Measurements from ENCODE around the gene DPP6.

DPP6 gene

GRCh38 chr7:154559454-154559853, 507.3 kb downstream of the DPP6 start:
- DNase-seq = no peak

DNA sequence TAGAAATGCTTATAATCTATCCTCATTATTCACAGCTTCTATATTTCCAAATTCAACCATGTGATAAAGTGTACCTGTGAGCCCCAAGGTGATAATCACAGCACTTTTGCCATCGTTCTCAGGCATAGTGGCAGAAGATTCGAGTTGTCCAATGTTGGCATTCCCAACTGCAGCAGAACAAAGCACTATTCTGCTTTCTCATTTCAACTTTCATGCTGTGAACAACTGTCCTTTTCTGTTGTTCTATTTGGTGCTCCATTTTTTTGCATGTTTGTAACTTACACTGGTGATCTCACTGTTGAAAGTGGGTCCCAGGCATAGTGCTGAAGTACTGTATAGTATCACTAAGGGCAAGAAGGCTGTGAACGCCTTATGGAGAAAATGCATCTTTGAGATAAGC, 512.5 kb downstream of the DPP6 start:
- DNase-seq = no peak

DNA sequence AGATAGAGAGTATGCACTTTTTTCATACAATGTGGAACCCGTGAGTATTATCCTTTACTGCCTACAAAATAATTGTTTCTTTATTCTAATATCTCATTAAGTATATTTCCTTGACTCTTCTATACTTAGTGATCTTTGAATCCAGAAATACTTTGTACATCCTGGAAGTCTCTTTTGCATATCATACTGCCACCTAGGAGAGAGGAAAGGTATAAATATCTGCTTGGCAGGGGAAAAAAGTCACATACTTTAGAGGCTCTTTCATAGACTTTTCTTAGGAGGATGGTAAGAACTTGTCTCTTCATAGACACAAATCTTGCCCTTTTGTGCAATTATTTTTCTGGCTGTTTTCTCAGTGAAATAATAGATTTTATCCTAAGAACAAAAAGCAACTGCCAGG, 514.7 kb downstream of the DPP6 start:
- no peak for DNase-seq

GRCh38 chr7:154568346-154568745, 516.1 kb downstream of the DPP6 start:
- no peak for DNase-seq

GRCh38 chr7:154569916-154570315, 517.7 kb downstream of the DPP6 start:
- DNase-seq = no peak

DNA sequence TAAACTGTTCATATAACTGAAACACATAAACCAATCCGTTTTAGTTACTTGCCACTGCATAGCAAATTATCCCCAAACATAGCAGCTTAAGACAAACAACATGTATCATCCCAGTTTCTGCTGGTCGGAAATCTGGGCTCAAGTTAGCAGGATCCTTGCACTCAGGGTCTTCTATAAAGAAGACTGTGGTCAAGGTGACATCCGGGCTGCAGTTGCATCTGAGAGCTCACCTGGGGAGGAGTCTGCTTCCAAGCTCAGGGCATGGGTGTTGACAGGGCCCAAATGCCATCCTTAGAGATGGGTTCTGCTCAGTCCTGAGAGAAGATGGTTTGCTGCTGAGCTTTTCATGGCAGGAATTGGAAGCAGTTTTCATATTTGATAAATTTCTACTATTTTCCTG, 519.6 kb downstream of the DPP6 start:
- DNase-seq = no peak

DNA sequence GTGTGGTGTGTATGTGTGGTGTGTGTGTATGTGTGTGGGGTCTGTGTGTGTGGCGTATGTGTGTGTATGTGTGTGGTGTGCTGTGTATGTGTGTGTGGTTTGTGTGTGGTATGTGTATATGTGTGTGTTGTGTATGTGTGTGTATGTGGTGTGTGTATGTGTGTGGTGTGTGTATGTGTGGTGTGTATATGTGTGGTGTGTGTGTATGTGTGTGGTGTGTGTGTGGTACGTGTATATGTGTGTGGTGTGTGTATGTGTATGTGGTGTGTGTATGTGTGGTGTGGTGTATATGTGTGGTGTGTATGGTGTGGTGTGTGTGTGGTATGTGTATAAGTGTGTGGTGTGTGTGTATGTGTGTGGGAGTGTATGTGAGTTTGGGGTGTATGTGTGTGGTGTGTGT, 522.0 kb downstream of the DPP6 start:
- no peak for DNase-seq

DNA sequence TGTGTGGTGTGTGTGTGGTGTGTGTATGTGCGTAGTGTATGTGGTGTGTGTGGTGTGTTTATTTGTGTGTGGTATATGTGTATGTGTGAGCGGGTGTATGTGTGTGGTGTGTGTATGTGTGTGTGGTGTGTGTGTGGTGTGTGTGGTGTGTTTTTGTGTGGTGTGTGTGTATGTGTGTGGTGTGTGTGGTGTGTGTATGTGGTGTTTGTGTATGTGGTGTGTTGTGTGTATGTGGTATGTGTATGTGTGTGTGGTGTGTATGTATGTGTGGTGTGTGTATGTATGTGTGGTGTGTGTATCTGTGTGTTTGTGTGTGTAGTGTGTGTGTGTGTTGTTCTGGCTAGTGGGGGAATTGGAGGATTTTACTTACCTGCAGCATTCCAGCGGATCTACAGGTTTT, 523.3 kb downstream of the DPP6 start:
- no peak for DNase-seq

- DNase-seq = no peak
Measured at GRCh38 chr7:154576604-154577003, 524.4 kb downstream of the DPP6 start.

- DNase-seq = no peak
Measured at GRCh38 chr7:154577141-154577873, 525.1 kb downstream of the DPP6 start.

DNA sequence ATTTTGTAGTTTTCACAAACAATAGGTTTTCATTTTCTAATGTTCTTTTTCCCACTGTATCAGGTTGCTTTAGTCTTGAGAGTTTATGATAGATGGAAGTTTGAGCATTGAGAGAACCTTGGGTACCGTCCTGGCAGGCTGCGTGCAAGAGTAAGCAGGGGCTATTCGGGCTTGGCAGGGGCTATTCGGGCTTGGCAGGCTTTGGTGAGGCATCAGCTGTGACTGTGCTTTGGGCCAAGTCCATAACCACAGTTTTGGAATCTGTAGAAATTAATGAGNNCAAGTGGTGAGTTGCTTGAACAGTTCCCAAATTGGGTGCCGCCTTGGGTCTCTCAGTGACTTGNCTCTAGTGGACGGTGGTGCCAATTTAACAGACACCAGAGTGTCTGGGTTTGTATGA, 526.1 kb downstream of the DPP6 start:
- DNase-seq = no peak

GRCh38 chr7:154579711-154580110, 527.5 kb downstream of the DPP6 start:
- no peak for DNase-seq

DNA sequence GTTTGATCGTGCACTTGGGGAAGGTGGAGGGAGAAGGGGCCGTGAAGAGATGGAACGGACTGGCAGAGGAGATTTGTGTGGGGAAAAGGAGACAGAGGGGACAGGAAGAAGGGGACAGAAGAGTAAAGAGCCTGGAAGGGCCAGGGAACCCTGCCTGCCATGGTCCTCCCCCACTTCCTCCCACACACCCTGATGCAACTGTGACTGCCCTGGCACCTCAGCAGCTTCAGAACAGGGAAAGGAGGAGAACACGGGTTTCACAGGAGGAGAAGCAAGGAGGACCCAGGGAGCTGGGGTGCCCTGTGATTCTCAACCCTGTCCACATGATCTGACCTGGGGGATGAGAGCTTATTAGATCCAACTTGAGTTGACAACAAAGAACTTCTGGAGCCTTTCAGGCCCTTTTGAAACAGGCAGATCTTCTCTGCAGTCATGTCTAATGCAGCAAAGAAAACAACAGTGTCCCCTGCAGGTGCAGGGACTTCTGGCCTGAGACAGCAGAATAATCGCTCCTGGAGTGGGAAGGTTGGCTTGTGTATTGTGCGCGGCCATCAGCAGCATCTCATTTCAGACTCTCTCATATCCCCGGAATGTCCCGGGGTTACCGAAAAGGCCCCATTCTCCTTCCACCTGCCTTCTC, 529.2 kb downstream of the DPP6 start:
- DNase-seq = no peak

GRCh38 chr7:154583454-154583853, 531.3 kb downstream of the DPP6 start:
- no peak for DNase-seq

DNA sequence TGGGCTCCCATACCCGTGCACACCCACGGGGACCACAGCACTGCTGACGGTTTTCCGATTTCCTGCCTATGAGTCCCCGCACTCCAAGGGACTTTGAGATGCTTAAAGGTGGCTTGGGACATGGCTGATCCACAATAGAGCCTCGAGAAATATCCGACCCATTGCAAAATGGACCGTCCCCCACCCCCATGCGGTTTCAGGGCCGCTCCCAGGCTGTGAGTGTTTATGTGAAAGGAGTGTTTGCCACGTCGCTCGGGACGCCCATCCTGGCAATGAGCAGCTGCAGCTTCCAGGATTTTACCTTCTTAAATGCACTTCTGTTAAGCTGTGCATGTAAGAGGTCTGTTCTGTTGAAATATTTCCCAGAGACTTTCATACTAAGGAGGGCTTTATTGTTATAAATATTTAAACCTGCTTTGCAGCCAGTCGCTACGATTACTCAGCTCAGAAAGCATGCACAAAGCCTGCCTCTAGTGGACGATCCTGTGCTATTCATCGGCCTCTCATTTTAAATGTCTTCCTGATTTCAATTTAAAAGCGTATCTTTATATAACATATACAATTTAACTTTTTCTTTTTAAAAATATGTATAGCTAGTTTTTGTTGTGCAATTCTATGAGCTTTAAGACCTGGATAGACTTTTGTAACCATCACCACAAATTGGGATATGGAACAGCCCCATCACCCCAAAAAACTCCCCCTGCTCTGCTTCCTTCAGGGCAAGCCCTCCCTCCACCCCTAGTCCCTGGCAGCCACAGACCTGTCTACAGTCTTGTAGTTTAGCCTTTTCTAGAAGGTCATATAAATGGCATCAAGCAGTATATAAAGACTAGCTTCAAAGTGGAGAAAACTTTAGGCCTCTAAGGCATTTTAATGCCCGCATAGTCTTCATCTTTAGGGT, 532.4 kb downstream of the DPP6 start:
- DNase-seq = no peak

- DNase-seq = no peak
Measured at GRCh38 chr7:154587792-154588191, 535.6 kb downstream of the DPP6 start.

DNA sequence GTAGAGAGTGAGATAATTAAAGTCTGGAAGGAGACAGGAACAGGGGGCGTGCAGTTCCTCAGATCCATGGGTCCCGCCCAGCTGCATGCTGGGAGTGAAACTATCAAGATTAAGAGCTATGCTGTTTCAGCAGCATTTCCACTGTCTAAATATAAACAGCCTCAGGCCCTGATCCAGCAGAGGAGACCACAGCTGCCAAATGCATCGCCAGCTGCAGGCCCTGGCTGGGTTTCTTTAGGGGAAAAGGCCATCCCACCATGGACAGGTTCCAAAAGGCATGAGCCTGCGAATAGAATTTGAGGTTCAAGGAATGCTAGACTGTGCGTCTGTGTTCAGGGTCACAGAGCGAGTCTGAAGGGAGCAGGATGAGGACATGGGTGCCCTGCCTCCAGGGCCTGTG, 539.3 kb downstream of the DPP6 start:
- no peak for DNase-seq

GRCh38 chr7:154592388-154592787, 540.2 kb downstream of the DPP6 start:
- no peak for DNase-seq

DNA sequence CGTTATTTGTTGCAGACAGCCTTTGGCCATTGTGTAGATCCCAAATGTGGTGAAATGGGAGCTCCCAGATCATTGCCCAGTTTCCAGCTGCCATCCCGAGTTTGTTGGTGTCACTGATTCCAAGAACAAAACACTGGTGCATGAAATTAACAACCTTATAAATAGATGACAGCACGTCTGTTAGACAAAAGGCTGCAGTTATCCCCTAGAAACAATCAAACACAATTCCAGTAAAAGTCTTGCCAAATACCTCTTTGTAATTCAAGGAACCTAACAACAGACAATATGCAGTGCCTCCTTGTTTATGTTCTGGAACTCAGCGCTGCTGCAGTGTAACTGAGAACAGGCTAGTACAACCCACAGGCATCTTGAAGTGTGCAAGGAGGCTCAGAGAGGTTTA, 546.2 kb downstream of the DPP6 start:
- DNase-seq = no peak

- DNase-seq = no peak
Measured at GRCh38 chr7:154598864-154599263, 546.7 kb downstream of the DPP6 start.

- no peak for DNase-seq
Measured at GRCh38 chr7:154610903-154611302, 558.7 kb downstream of the DPP6 start.

DNA sequence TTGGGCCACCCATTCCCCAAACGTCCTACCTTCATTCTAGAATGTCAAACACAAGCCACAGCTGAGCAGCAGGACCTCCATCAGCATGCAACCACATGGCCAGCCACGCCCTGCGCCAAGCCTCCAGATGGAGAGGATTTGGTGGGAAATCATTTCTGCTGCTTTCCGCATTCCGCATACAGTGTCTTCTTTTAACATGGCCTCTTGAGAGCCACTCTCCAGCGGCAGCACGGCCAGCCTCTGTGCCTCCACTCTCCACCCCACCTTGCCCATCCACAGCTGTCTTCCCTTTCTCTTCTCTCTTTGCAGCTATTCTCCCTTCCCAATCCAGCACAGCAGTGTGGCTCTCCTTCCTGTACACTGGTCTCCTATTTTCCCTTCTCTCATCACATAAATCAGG, 561.6 kb downstream of the DPP6 start:
- no peak for DNase-seq

DNA sequence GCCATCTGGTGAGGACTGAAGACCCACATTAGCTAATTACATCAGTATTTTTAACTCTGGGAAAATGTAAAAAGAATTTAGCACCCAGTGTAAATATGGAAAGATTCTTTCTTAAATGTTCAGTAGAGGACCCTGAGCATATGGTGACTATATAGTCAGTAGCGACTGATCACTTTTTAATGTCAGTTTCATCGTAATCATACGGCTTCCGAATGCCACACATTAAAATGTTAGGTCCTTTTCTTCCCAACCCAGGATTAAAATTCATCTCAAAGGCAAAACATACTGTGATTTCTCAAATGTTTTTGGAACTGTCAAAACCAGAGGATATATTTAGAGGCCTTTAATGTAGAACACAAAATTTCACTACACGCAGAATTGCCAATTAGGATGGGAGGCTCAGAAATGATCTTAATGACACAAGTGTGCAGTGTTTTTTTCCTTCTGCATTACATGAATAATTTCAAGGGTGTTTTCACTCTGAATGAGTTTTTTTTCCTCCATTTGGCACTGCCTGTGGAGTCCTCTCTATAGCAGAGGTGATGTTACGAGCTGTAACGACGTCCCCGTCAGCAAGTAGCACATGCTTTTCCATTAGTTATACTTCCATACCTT, 568.0 kb downstream of the DPP6 start:
- DNase-seq = no peak

All from fibroblast of skin of back (primary cell).